CD4-positive, alpha-beta T cell (primary cell): ENCODE measurements around the gene NLRP9. TPM values are rescaled to one million over a fixed set of nuclear protein-coding genes. Genes with fewer than 3 reads are reported as not detected.

Source experiments
- ATAC-seq: fragments of 200-7000 bp; cut with Tn5 transposase; one replicate; pipeline ENCODE4 v1.10.0; 2022; ENCODE audit warnings: mild to moderate bottlenecking; ENCODE audit not compliant: poor library complexity
- CTCF ChIA-PET: fragments of 350-600 bp; sonication (Branson Sonifier 250); formaldehyde crosslinking; loops from one replicate; lab custom pipeline; 2021; ENCODE audit warnings: antibody characterized with exemption, inconsistent platforms; lab: Charles Lee
- POLR2A ChIA-PET: fragments of 350-600 bp; sonication (Branson Sonifier 250); formaldehyde crosslinking; loops from one replicate; lab custom pipeline; 2021; ENCODE audit warnings: antibody characterized with exemption, inconsistent platforms; lab: Charles Lee
- DNase-seq, 14 experiments: peaks; one replicate each; pipeline ENCODE4 v3.0.0-alpha.2; 2013 to 2020; ENCODE audit warnings: mixed read lengths in 2 of 14
- H3K27ac ChIP-seq, 2 donors: one replicate each; pipeline versions ENCODE4 v1.5.1 to v1.7.0; 2013; ENCODE audit warnings: low read length in 2 of 2, low read depth in 1 of 2, mild to moderate bottlenecking in 1 of 2
- H3K27me3 ChIP-seq, 2 experiments: 1 replicate in 1 of 2; 2 replicates in 1 of 2; pipeline versions ENCODE4 v1.6.1 to v1.7.0; 2013; ENCODE audit warnings: low read length in 2 of 2, control low read depth in 1 of 2, mild to moderate bottlenecking in 1 of 2, moderate library complexity in 1 of 2; ENCODE audit not compliant: insufficient read depth in 2 of 2, control insufficient read depth in 1 of 2
- H3K36me3 ChIP-seq: one replicate; pipeline ENCODE4 v1.6.1; 2013; ENCODE audit warnings: low read length, control low read depth; ENCODE audit not compliant: insufficient read depth
- H3K4me1 ChIP-seq: one replicate; pipeline ENCODE4 v1.6.1; 2013; ENCODE audit warnings: low read length, control low read depth; ENCODE audit not compliant: insufficient read depth
- H3K4me3 ChIP-seq: one replicate; pipeline ENCODE4 v1.5.1; 2013; ENCODE audit warnings: mild to moderate bottlenecking, low read length, moderate library complexity
- H3K9me3 ChIP-seq, 2 experiments: 1 replicate in 1 of 2; 2 replicates in 1 of 2; pipeline versions ENCODE4 v1.6.1 to v1.7.0; 2013; ENCODE audit warnings: low read length in 2 of 2, mild to moderate bottlenecking in 2 of 2, control low read depth in 1 of 2, moderate library complexity in 1 of 2; ENCODE audit not compliant: control insufficient read depth in 1 of 2, insufficient read depth in 1 of 2
- H3K27ac Mint-ChIP-seq: one replicate; pipeline ENCODE4 v1.8.0; 2020; ENCODE audit warnings: mixed read lengths
- H3K27me3 Mint-ChIP-seq: one replicate; pipeline ENCODE4 v1.8.0; 2021; ENCODE audit warnings: mixed read lengths
- H3K36me3 Mint-ChIP-seq: one replicate; pipeline ENCODE4 v1.8.0; 2021; ENCODE audit warnings: low read depth, mixed read lengths
- H3K4me1 Mint-ChIP-seq: one replicate; pipeline ENCODE4 v1.8.0; 2021; ENCODE audit warnings: low read depth, mixed read lengths
- H3K4me3 Mint-ChIP-seq: one replicate; pipeline ENCODE4 v1.8.0; 2020; ENCODE audit warnings: mild to moderate bottlenecking, mixed read lengths
- H3K9me3 Mint-ChIP-seq: one replicate; pipeline ENCODE4 v1.8.0; 2020; ENCODE audit warnings: mixed read lengths
- CTCF ChIP-seq: fragments of 200-600 bp; IDR thresholded peaks from one replicate; pipeline ENCODE4 v1.8.0; 2022; ENCODE audit warnings: antibody characterized with exemption, mild to moderate bottlenecking
- intact Hi-C, 2 experiments: fragments of 100-400 bp; cut with DNase I in 1 of 2; cut with micrococcal nuclease in 1 of 2; formaldehyde crosslinking; loops; one replicate each; pipeline versions ENCODE4 v1.15.1 to v1.9.0; 2023 to 2025; cut with DNase I, micrococcal nuclease
- total RNA-seq, 174 experiments: library from RNA in 2 of 174; stranded (reverse) in 2 of 174; gene quantifications; one replicate each; pipeline ENCODE4 v1.2.3 and lab custom pipeline; 2021 to 2026

NLRP9 gene
- total RNA-seq, 2 experiments from 2014 or later: not detected

GRCh38 chr19:55692681-55693081 is 45.5 kb downstream of the NLRP9 start:
- no peaks in the 10 kb centered on the region for H3K9me3 Mint-ChIP-seq
- DNase-seq (no peak), ATAC-seq (no peak)
- Histone ChIP-seq H3K4me3 (no peak overlapping the region), H3K27me3 (no peaks in the 10 kb centered on the region), H3K9me3 (no peaks in the 10 kb centered on the region), H3K4me1 (peaks cover 6% of the 10 kb centered on the region), H3K27ac (no peak overlapping the region), H3K36me3 (peaks cover 72% of the 10 kb centered on the region)
- H3K4me1 Mint-ChIP-seq: no peaks in the 10 kb centered on the region
- intact Hi-C loops: no loop called here
- no peak overlapping the region for H3K4me3 Mint-ChIP-seq
- ChIA-PET CTCF (no interaction called here), POLR2A (no interaction called here)
- no peak overlapping the region for H3K27ac Mint-ChIP-seq
- no peaks in the 10 kb centered on the region for H3K27me3 Mint-ChIP-seq
- no peak for TF ChIP-seq CTCF
- peaks cover 68% of the 10 kb centered on the region for H3K36me3 Mint-ChIP-seq

GRCh38 chr19:55691561-55692481 is 46.4 kb downstream of the NLRP9 start:
- no peak for ATAC-seq
- H3K4me3 ChIP-seq: no peak overlapping the region
- no peak for TF ChIP-seq CTCF
- peaks cover 14% of the 10 kb centered on the region for H3K4me1 ChIP-seq
- DNase-seq: no peak
- H3K27me3 ChIP-seq: no peaks in the 10 kb centered on the region
- H3K9me3 ChIP-seq: no peaks in the 10 kb centered on the region
- Mint-ChIP-seq H3K27ac (no peak overlapping the region), H3K4me1 (no peaks in the 10 kb centered on the region), H3K9me3 (no peaks in the 10 kb centered on the region), H3K36me3 (peaks cover 68% of the 10 kb centered on the region), H3K4me3 (no peak overlapping the region), H3K27me3 (no peaks in the 10 kb centered on the region)
- no peak overlapping the region for H3K27ac ChIP-seq
- H3K36me3 ChIP-seq: peaks cover 80% of the 10 kb centered on the region
- CTCF ChIA-PET: no interaction called here
- intact Hi-C loops: no loop called here
- POLR2A ChIA-PET: no interaction called here

GRCh38 chr19:55690769-55691545 is 47.2 kb downstream of the NLRP9 start:
- CTCF ChIA-PET: no interaction called here

More at GRCh38 chr19:55690769-55691545, 47.2 kb downstream of the NLRP9 start:
- H3K4me1 ChIP-seq: peaks cover 14% of the 10 kb centered on the region
- Mint-ChIP-seq H3K4me3 (no peak overlapping the region), H3K4me1 (no peaks in the 10 kb centered on the region), H3K27me3 (no peaks in the 10 kb centered on the region), H3K27ac (no peak overlapping the region), H3K36me3 (peaks cover 68% of the 10 kb centered on the region), H3K9me3 (no peaks in the 10 kb centered on the region)
- TF ChIP-seq CTCF: no peak
- peaks cover 79% of the 10 kb centered on the region for H3K36me3 ChIP-seq
- H3K4me3 ChIP-seq: no peak overlapping the region
- H3K9me3 ChIP-seq: no peaks in the 10 kb centered on the region
- no peaks in the 10 kb centered on the region for H3K27me3 ChIP-seq
- POLR2A ChIA-PET: no interaction called here
- intact Hi-C loops: no loop called here
- H3K27ac ChIP-seq: no peak overlapping the region
- no peak for ATAC-seq
- DNase-seq: no peak
